ENCODE measurements around the gene PRSS16.
"Not testable (repeated sequence)": the region's sequence is repeated elsewhere in the genome, so short reads cannot be mapped to it uniquely, and the experiment has no call there.

PRSS16 gene, protein sequence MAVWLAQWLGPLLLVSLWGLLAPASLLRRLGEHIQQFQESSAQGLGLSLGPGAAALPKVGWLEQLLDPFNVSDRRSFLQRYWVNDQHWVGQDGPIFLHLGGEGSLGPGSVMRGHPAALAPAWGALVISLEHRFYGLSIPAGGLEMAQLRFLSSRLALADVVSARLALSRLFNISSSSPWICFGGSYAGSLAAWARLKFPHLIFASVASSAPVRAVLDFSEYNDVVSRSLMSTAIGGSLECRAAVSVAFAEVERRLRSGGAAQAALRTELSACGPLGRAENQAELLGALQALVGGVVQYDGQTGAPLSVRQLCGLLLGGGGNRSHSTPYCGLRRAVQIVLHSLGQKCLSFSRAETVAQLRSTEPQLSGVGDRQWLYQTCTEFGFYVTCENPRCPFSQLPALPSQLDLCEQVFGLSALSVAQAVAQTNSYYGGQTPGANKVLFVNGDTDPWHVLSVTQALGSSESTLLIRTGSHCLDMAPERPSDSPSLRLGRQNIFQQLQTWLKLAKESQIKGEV

GRCh38 chr6:27247133-27247836 lies at the start of gene PRSS16:
Gene PRSS16 (plus strand): TSS chr6:27247701. CDS start chr6:27247738, 37 bp downstream.
- no peak for DNase-seq (ENCODE audit: low read depth in 2 of 3, low spot score in 2 of 3)

DNA sequence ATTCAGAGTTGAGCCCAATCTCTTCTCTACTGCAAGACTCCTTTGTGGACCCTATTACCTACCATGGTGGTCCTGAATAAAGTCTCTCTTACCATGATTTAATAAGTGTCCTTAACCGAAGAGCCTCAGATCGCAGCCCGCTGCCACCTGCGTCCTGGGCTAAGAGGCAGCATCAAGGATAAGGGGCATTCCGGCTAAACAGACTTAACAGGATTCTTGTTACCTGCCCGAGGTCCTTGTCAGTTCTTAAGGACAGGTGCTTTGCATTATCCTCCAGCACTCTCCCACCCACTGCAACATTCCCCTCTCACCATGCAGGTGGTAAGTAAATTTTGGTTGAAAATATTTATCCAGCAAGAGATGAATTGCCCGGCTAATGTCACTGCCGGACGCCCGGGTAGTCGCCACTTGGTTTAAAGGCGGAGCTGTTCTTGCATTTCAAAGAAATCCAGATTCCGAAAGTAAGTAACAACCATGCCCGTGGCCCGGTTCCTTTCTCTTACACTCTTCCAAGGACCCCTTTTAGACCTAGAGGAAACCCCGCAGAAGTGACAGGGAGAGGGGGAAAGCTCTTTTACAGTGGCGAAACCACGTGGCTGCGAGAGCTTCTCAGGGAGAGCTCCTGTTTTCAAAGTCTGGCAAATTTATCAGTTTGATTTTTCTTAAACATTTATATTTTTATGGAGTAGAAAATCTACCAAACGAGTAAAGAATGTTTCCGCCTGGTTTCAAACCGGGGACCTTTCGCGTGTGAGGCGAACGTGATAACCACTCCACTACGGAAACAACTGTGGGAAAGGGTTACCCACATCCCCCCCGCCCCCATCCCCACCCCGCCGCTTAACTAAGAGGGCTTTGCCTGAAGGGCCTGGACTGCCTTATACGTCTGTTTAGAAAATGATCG lies 41.9 kb upstream of the PRSS16 start:
- peak in 2 of 3 experiments; percentile 7 to 28 for DNase-seq (ENCODE audit: low read depth in 2 of 3, low spot score in 2 of 3)

DNA sequence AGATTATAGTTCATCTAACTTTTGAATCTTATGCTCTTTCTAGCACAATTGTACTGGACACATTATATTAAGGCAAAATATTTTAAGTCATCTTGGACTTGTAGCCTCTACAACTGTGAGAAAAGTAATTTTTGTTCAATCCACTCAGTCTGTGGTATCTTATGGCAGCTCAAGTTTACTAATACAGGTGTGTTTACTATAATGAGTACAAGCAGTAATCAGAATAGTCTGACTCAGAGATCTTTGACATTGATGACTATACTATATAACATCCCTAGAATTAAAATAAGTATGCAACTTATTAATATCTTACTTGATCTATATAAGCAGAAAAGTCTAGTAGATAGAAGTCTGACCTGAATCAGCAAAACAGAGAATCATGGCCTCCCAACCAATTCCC lies 40.7 kb upstream of the PRSS16 start:
- no peak for DNase-seq (ENCODE audit: low read depth in 2 of 3, low spot score in 2 of 3)

GRCh38 chr6:27208042-27208441 lies 39.5 kb upstream of the PRSS16 start:
- no peak for DNase-seq (ENCODE audit: low read depth in 2 of 3, low spot score in 2 of 3)

DNA sequence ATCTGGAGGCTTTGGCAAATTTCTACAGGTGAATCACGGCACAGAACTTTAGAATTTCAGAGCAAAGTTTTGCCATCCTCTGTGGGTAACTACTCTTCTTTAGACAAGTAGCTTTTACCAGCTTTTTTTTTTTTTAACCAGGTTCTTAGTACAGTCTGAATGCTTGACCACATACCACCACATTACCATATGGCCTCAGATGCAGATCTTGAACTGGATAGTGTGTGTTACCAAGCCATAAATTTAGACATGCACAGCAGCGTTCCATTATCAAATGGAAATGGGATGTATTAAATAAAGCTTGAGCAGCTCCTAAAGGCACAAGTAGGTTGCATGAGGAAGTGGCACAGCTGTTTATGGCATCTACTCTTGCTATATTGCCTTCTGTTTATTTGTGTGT lies 38.3 kb upstream of the PRSS16 start:
- no peak for DNase-seq (ENCODE audit: low read depth in 2 of 3, low spot score in 2 of 3)

GRCh38 chr6:27209659-27210269 lies 37.7 kb upstream of the PRSS16 start:
- no peak for DNase-seq (ENCODE audit: low read depth in 2 of 3, low spot score in 2 of 3)

- DNase-seq (ENCODE audit: low read depth in 2 of 3, low spot score in 2 of 3) = not testable (repeated sequence)
Observed at GRCh38 chr6:27213091-27213517, 34.4 kb upstream of the PRSS16 start.

DNA sequence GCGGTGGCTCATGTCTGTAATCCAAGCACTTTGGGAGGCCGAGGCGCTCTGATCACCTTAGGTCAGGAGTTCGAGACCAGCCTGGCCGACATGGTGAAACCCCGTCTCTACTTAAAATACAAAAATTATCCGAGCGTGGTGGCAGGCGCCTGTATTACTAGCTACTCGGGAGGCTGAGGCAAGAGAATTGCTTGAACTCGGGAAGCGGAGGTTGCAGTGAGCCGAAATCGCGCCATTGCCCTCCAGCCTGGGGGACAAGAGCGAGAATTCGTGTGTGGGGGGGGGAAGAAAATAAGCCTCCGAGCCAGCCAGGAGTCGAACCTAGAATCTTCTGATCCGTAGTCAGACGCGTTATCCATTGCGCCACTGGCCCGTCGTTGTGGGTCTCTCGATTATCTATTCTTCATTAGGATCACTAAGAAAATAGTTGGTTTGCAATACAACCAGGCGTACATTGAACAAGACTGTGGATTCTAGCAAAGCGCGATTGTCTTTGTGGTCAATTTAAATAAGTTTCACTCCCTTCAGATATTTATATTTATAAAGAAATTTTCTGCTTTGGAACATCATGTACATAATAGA lies 33.9 kb upstream of the PRSS16 start:
- DNase-seq (ENCODE audit: low read depth in 2 of 3, low spot score in 2 of 3) = peak in 1 of 3 experiments; percentile 34

- DNase-seq (ENCODE audit: low read depth in 2 of 3, low spot score in 2 of 3) = no peak
Observed at GRCh38 chr6:27214126-27214601, 33.3 kb upstream of the PRSS16 start.

DNA sequence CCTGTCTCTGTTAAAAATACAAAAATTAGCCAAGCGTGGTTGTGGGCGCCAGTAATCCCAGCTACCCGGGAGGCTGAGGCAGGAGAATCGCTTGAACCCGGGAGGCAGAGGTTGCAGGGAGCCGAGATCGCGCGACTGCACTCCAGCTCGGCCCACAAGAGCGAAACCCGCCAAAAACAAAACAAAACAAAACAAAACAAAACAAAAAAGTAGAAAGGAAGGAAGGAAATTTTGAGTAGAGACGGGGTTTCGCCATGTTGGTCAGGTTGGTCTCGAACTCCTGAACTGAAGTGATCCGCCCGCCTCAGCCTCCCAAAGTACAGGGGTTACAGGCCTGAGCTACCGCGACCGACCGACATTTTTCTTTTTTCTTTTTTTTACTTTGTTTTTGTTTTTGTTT lies 30.6 kb upstream of the PRSS16 start:
- no peak for DNase-seq (ENCODE audit: low read depth in 2 of 3, low spot score in 2 of 3)

GRCh38 chr6:27222971-27223370 lies 24.5 kb upstream of the PRSS16 start:
- DNase-seq (ENCODE audit: low read depth in 2 of 3, low spot score in 2 of 3) = not testable (repeated sequence)

DNA sequence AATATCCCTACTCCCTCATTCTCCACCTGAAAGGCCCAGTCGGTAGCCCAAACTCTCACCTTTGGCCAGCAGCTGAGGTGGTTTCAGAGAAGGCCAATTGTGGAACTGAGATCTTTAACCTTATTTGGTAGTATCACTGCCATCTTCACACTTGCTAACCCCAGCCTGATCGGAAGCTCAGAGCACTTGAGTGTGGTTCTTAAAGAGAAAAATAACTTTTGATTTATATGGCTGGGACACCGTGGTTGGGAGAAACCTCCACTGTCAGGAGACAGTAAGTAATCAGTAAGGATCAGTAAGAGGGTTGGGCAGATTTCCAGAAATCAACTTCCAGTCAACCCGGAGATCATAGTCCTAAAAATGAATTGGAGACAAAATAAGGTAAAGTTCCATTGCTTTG lies 22.8 kb upstream of the PRSS16 start:
- DNase-seq (ENCODE audit: low read depth in 2 of 3, low spot score in 2 of 3) = no peak

- no peak for DNase-seq (ENCODE audit: low read depth in 2 of 3, low spot score in 2 of 3)
Observed at GRCh38 chr6:27228963-27229477, 18.5 kb upstream of the PRSS16 start.

DNA sequence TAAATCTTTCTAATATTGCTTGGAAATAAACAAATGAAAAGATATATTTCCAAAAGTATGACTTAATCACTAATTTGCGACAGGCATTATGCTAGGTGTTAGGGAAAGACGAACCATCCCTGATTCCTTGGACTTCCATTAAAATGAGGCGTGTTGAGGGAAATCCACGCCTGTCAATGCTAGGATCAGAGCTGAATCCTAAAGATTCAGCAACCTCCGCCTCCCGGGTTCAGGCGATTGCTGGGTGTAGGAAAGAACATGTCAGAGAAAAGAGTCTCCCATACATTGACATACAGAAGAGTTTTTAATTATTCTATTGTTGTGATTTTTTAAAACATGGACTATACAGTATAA lies 16.8 kb upstream of the PRSS16 start:
- DNase-seq (ENCODE audit: low read depth in 2 of 3, low spot score in 2 of 3) = no peak

GRCh38 chr6:27234576-27234975 lies 12.9 kb upstream of the PRSS16 start:
- no peak for DNase-seq (ENCODE audit: low read depth in 2 of 3, low spot score in 2 of 3)

DNA sequence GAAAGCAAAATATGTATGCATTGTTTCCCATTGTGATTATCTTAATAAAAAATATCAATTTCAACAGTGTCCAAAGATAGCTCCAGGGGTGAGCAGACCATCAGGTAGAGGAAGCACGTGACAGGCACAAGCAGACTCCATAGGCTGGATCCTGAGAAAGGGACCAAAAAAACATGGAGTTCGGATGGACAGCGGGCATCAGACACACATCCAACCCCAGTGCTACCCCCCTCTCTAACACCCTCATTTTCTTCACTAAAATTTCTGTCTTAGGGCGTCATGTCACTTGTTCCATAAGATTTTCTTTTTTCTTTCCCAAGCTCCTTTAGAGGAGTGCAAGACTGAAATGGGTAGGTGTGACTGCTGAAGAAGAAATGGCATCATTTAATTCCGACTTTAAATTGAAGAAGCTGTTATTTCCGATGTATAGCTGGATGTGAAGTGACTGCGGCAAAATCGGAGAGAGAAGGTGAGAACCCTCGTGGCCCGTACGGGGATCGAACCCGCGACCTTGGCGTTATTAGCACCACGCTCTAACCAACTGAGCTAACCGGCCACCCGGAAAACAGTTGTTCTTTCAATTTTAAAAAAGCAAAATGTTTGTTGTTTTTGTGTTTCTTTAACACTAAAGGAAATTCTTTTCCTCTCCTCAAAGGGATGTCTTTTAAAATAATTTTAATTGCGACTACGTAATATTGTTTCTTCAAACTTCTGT lies 10.3 kb upstream of the PRSS16 start:
- peak in 2 of 3 experiments; percentile 46 to 67 for DNase-seq (ENCODE audit: low read depth in 2 of 3, low spot score in 2 of 3)

DNA sequence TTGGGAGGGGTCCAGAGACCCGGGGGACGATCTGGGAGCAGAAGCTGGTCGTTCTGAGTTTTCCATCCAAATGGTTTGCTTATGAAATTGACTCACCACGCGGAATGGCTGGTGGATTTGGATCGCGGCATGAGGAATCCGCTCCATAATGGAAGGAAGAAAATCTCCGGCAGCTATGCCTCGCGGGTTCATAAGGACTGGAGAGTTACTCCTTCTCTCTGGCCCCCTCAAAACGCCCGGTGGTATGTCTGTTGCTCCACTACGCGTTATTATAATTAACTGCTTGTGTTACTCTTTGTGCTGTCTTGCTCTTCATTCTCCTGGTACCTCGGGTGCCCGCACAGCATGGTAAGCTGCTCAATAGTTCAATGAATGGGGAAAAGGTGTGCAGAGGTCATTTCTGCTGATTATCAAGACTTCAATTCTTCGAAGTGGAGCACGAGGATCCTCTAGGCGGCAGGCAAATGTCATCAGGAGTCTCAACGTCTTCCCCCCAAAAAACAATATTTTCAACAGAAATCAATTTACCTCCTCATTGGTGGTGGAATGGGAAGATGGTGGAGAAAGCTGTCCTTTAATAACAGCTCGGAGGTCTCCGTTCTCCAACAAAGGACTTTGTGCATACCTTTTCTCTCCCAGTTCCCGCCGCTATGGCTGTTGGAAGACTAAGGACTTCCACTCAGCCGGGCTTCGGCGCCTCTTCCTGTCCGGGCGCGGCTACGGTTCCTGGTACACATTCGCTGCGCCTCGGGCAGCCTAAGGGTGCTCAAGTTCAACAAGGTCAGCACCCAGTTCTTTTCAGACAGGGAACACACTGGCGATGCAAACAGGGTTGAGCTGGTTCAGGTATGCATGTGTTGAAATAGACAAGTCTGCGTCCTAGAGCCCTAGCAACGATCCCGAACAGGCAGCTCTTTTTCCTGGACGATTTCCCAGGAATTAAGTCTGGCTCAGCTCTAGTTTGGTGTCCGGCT lies 9.2 kb upstream of the PRSS16 start:
- DNase-seq (ENCODE audit: low read depth in 2 of 3, low spot score in 2 of 3) = no peak

GRCh38 chr6:27239258-27239657 lies 8.2 kb upstream of the PRSS16 start:
- no peak for DNase-seq (ENCODE audit: low read depth in 2 of 3, low spot score in 2 of 3)
